Endothelial cell of umbilical vein (primary cell): ENCODE data around the gene RAB25. TPM values are rescaled to one million over a fixed set of nuclear protein-coding genes. Genes with fewer than 3 reads are reported as not detected.

ENCODE experiments used
- BruUV-seq: library from RNA; stranded (reverse); fragments of 400-500 nt; replicated peaks from 2 replicates; lab custom pipeline; 2021; lab: Mats Ljungman, UMichigan
- CTCF ChIA-PET: fragments of 300-600, 350-600 bp; sonication (Branson Sonifier 250); formaldehyde crosslinking; loops from one replicate; lab custom pipeline; 2021; ENCODE audit warnings: antibody characterized with exemption, inconsistent platforms; lab: Charles Lee
- POLR2A ChIA-PET: fragments of 300-600, 350-600 bp; sonication (Branson Sonifier 250); formaldehyde crosslinking; loops from one replicate; lab custom pipeline; 2021; ENCODE audit warnings: antibody characterized with exemption, inconsistent platforms; lab: Charles Lee
- DNase-seq: peaks from one replicate; pipeline ENCODE4 v3.0.0-alpha.2; 2011; ENCODE audit warnings: low read depth, low spot score
- FAIRE-seq: peaks from 2 replicates; lab custom pipeline; 2011; peaks lifted over from hg19 to GRCh38; lab: Jason Lieb, UNC
- H2AFZ ChIP-seq: 2 replicates; pipeline ENCODE4 v1.6.0; 2012; ENCODE audit warnings: low read depth, low read length, control low read depth, inconsistent platforms
- H3K27ac ChIP-seq: 2 replicates; pipeline ENCODE4 v1.5.1; 2011; ENCODE audit warnings: low read depth, mild to moderate bottlenecking, control low read depth, low read length, moderate library complexity; ENCODE audit not compliant: insufficient read depth
- H3K27me3 ChIP-seq, 2 experiments: 2 replicates each; pipeline versions ENCODE4 v1.6.0 to v1.6.1; 2011; ENCODE audit warnings: low read length in 2 of 2, mixed read lengths in 1 of 2; ENCODE audit not compliant: control insufficient read depth in 2 of 2, insufficient read depth in 2 of 2
- H3K36me3 ChIP-seq, 2 experiments: 2 replicates in 1 of 2; 3 replicates in 1 of 2; pipeline ENCODE4 v1.5.1; 2011; ENCODE audit warnings: low read length in 2 of 2, mild to moderate bottlenecking in 1 of 2, moderate library complexity in 1 of 2; ENCODE audit not compliant: control insufficient read depth in 2 of 2, insufficient read depth in 2 of 2; ENCODE audit errors: extremely low read depth in 1 of 2
- H3K4me1 ChIP-seq: 3 replicates; pipeline ENCODE4 v1.5.1; 2011; ENCODE audit warnings: mild to moderate bottlenecking, low read length; ENCODE audit not compliant: control insufficient read depth, insufficient read depth; ENCODE audit errors: extremely low read depth
- H3K4me2 ChIP-seq: 2 replicates; pipeline ENCODE4 v1.6.1; 2011; ENCODE audit warnings: low read length, control low read depth, mixed read lengths; ENCODE audit not compliant: insufficient read depth
- H3K4me3 ChIP-seq, 3 experiments: fragments of 200-600 bp in 1 of 3; sonication (generic), shearing (Covaris generic) in 1 of 3; replicated peaks in 1 of 3; 2 replicates each; pipeline ENCODE4 v1.5.1; 2011 to 2016; ENCODE audit warnings: control low read depth in 3 of 3, low read length in 3 of 3, mild to moderate bottlenecking in 2 of 3, inconsistent platforms in 1 of 3, low read depth in 1 of 3, moderate library complexity in 1 of 3; ENCODE audit not compliant: insufficient read depth in 1 of 3
- H3K79me2 ChIP-seq: 2 replicates; pipeline ENCODE4 v1.6.0; 2012; ENCODE audit warnings: low read length, inconsistent platforms; ENCODE audit not compliant: control insufficient read depth, insufficient read depth
- H3K9ac ChIP-seq: replicated peaks from 2 replicates; pipeline ENCODE3; 2011; ENCODE audit warnings: low read length, control low read depth; ENCODE audit not compliant: insufficient read depth; ENCODE audit errors: extremely low read depth
- H3K9me1 ChIP-seq: replicated peaks from 3 replicates; pipeline ENCODE4 v1.6.0; 2011; ENCODE audit warnings: mild to moderate bottlenecking, low read length; ENCODE audit not compliant: control insufficient read depth, insufficient read depth; ENCODE audit errors: extremely low read depth
- H3K9me3 ChIP-seq: replicated peaks from 2 replicates; pipeline ENCODE4 v1.5.1; 2012; ENCODE audit warnings: low read length, inconsistent platforms; ENCODE audit not compliant: control insufficient read depth, insufficient read depth
- H4K20me1 ChIP-seq: replicated peaks from 2 replicates; pipeline ENCODE3; 2011; ENCODE audit warnings: mild to moderate bottlenecking, low read length; ENCODE audit not compliant: control insufficient read depth, insufficient read depth; ENCODE audit errors: extremely low read depth
- EZH2 ChIP-seq: IDR thresholded peaks from 2 replicates; pipeline ENCODE4 v1.6.1; 2012; ENCODE audit warnings: borderline replicate concordance, low read depth, mild to moderate bottlenecking, moderate library complexity, low read length, inconsistent platforms; ENCODE audit not compliant: severe bottlenecking
- FOS ChIP-seq: IDR thresholded peaks from 2 replicates; pipeline ENCODE4 v1.6.1; 2011; ENCODE audit warnings: mild to moderate bottlenecking, low read length, moderate library complexity, borderline replicate concordance; ENCODE audit not compliant: insufficient read depth
- GATA2 ChIP-seq: IDR thresholded peaks from 2 replicates; pipeline ENCODE4 v1.7.0; 2011; ENCODE audit warnings: low read depth, mild to moderate bottlenecking, moderate library complexity, mixed read lengths, low read length; ENCODE audit not compliant: insufficient read length, insufficient read depth
- JUN ChIP-seq: IDR thresholded peaks from 2 replicates; pipeline ENCODE4 v1.6.1; 2011; ENCODE audit warnings: borderline replicate concordance, low read depth; ENCODE audit not compliant: insufficient read length, insufficient read depth
- MAX ChIP-seq: IDR thresholded peaks from 2 replicates; pipeline ENCODE4 v1.6.1; 2011; ENCODE audit not compliant: insufficient read depth, insufficient read length
- MYC ChIP-seq: IDR thresholded peaks from one replicate; pipeline ENCODE4 v1.6.1; 2011; ENCODE audit warnings: mild to moderate bottlenecking, low read depth, low read length
- POLR2A ChIP-seq: IDR thresholded peaks from 2 replicates; pipeline ENCODE4 v1.6.1; 2012; ENCODE audit warnings: low read depth, mild to moderate bottlenecking, control low read depth, low read length
- POLR2AphosphoS5 ChIP-seq: IDR thresholded peaks from 2 replicates; pipeline ENCODE4 v1.6.1; 2012; ENCODE audit warnings: low read depth, mild to moderate bottlenecking, control low read depth, low read length, moderate library complexity; ENCODE audit not compliant: insufficient read depth
- dilution Hi-C: fragments of 300-500 bp; cut with MboI; formaldehyde crosslinking; loops from one replicate; pipeline ENCODE4 v1.15.0; 2019; ENCODE audit warnings: low sequenced_read_pairs; ENCODE audit not compliant: extremely low pct_ligation_motif_present
- intact Hi-C: fragments of 100-400 bp; cut with micrococcal nuclease; formaldehyde crosslinking; loops from one replicate; pipeline ENCODE4 v1.10.0; 2022
- polyA plus RNA-seq, 4 experiments: library from polyadenylated mRNA; depleted of rRNA in 3 of 4; stranded (reverse) in 3 of 4; unstranded in 1 of 4; fragments of >200 nt; gene quantifications; 2 replicates each; pipeline versions ENCODE4 v1.2.1 to v1.2.3, GENCODE V29; 2011 to 2012; ENCODE audit warnings: missing spikeins in 1 of 4
- total RNA-seq: library from RNA; stranded (reverse); gene quantifications from 2 replicates; pipeline ENCODE4 v1.2.3, GENCODE V29; 2021
- TF ChIP-seq, protein P1 (sequence below), 2 donors: IDR thresholded peaks; 1 replicate in 1 of 2; 2 replicates in 1 of 2; pipeline ENCODE4 v1.5.1; 2011; ENCODE audit warnings: low read length in 2 of 2, mild to moderate bottlenecking in 2 of 2, moderate library complexity in 2 of 2, control low read depth in 1 of 2, inconsistent platforms in 1 of 2, low read depth in 1 of 2; ENCODE audit not compliant: insufficient read depth in 1 of 2; ENCODE audit errors: extremely low read depth in 1 of 2

Gene RAB25
- total and polyA plus RNA-seq, 2 donors (not counting 3 experiments of a cell fraction or from before 2014, with no cell fraction given): not detected

DNA sequence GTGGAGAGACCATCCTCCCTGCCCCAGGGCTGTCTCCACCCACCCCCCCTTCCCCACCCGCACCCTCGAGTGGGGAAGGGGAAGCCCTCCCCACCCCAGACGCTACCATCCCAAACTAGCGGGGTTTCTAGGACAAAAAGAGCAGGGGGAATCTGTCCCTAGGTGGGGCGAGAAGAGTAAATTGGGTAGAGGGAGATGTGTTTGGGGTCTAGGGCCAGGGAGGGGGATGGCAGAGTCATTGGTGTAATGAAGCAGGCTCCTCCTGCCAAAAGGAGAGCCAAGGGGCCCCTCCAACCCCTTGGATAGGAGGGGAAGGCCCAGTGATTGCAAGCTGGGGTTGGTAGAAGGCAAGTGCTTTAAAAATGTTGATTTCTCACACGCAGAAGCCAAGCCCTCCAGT is 11.3 kb downstream of the RAB25 start:
- H4K20me1 ChIP-seq: no peaks in the 10 kb centered on the region
- ChIA-PET CTCF (no interaction called here), POLR2A (no interaction called here)
- no peaks in the 10 kb centered on the region for H3K9me3 ChIP-seq
- no peak overlapping the region for H3K4me2 ChIP-seq
- no peaks in the 10 kb centered on the region for H3K27me3 ChIP-seq
- H3K27ac ChIP-seq: no peak overlapping the region
- H3K79me2 ChIP-seq: peaks cover 7% of the 10 kb centered on the region
- no peak overlapping the region for H2AFZ ChIP-seq
- FAIRE-seq (no peak), DNase-seq (no peak)
- H3K36me3 ChIP-seq: peaks cover 4 to 31% of the 10 kb centered on the region in 2 experiments
- H3K4me1 ChIP-seq: peaks cover 6% of the 10 kb centered on the region
- no peak overlapping the region for H3K4me3 ChIP-seq
- dilution Hi-C loops (no loop called here), intact Hi-C loops (no loop called here)
- TF ChIP-seq MAX (no peak), JUN (no peak), GATA2 (no peak), FOS (no peak), POLR2A (no peak), POLR2AphosphoS5 (no peak), MYC (no peak), EZH2 (no peak)
- TF ChIP-seq, protein P1, sequence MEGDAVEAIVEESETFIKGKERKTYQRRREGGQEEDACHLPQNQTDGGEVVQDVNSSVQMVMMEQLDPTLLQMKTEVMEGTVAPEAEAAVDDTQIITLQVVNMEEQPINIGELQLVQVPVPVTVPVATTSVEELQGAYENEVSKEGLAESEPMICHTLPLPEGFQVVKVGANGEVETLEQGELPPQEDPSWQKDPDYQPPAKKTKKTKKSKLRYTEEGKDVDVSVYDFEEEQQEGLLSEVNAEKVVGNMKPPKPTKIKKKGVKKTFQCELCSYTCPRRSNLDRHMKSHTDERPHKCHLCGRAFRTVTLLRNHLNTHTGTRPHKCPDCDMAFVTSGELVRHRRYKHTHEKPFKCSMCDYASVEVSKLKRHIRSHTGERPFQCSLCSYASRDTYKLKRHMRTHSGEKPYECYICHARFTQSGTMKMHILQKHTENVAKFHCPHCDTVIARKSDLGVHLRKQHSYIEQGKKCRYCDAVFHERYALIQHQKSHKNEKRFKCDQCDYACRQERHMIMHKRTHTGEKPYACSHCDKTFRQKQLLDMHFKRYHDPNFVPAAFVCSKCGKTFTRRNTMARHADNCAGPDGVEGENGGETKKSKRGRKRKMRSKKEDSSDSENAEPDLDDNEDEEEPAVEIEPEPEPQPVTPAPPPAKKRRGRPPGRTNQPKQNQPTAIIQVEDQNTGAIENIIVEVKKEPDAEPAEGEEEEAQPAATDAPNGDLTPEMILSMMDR (IDR thresholded peaks at IDR 0.05; ENCODE audit: extremely low read depth in 1 of 2, insufficient read depth in 1 of 2, low read depth in 1 of 2, low read length in 2 of 2): no peak
- no peak overlapping the region for H3K9ac ChIP-seq
- no peaks in the 10 kb centered on the region for H3K9me1 ChIP-seq
- BruUV-seq: no TSS peak
